HG03520 (cell line): ENCODE data around the gene LRP4.

ENCODE experiments used
- ATAC-seq: cut with Tn5 transposase; IDR thresholded peaks from one replicate; pipeline ENCODE4 v1.9.1; 2021; ENCODE audit warnings: mild to moderate bottlenecking, moderate library complexity; ENCODE audit not compliant: unreplicated experiment

LRP4 gene

GRCh38 chr11:46896719-46897406 is 21.5 kb downstream of the LRP4 start:
- ATAC-seq, result no peak

- ATAC-seq, result no peak
Measured at GRCh38 chr11:46895821-46896220, 22.5 kb downstream of the LRP4 start.

- no peak for ATAC-seq
Measured at GRCh38 chr11:46894961-46895360, 23.4 kb downstream of the LRP4 start.

- no peak for ATAC-seq
Measured at GRCh38 chr11:46894506-46894905, 23.8 kb downstream of the LRP4 start.

GRCh38 chr11:46892838-46893237 is 25.5 kb downstream of the LRP4 start:
- ATAC-seq, result no peak

GRCh38 chr11:46892109-46892508 is 26.2 kb downstream of the LRP4 start:
- ATAC-seq, result no peak

- no peak for ATAC-seq
Measured at GRCh38 chr11:46890665-46891064, 27.7 kb downstream of the LRP4 start.

GRCh38 chr11:46889689-46890475 is 28.5 kb downstream of the LRP4 start:
- no peak for ATAC-seq

- ATAC-seq, result no peak
Measured at GRCh38 chr11:46889251-46889650, 29.1 kb downstream of the LRP4 start.

GRCh38 chr11:46888636-46889035 is 29.7 kb downstream of the LRP4 start:
- no peak for ATAC-seq

GRCh38 chr11:46886211-46886610 is 32.1 kb downstream of the LRP4 start:
- ATAC-seq, result no peak

- ATAC-seq, result no peak
Measured at GRCh38 chr11:46879056-46879585, 39.2 kb downstream of the LRP4 start.

- ATAC-seq, result no peak
Measured at GRCh38 chr11:46877580-46877979, 40.8 kb downstream of the LRP4 start.

- ATAC-seq, result no peak
Measured at GRCh38 chr11:46876471-46876870, 41.9 kb downstream of the LRP4 start.

GRCh38 chr11:46874586-46874985 is 43.8 kb downstream of the LRP4 start:
- no peak for ATAC-seq

GRCh38 chr11:46868912-46869311 is 49.4 kb downstream of the LRP4 start:
- ATAC-seq, result no peak

GRCh38 chr11:46865340-46865739 is 53.0 kb downstream of the LRP4 start:
- no peak for ATAC-seq

GRCh38 chr11:46860218-46860617 is 58.1 kb downstream of the LRP4 start:
- ATAC-seq, result no peak

GRCh38 chr11:46858920-46859546 is 59.3 kb downstream of the LRP4 start:
- ATAC-seq, result no peak

- no peak for ATAC-seq
Measured at GRCh38 chr11:46857666-46858065, 60.7 kb downstream of the LRP4 start.

- no peak for ATAC-seq
Measured at GRCh38 chr11:46856605-46857343, 61.6 kb downstream of the LRP4 start.
